KMS-11 (cell line): ENCODE results near the gene MCC.

ENCODE experiments used
- H2AFZ ChIP-seq: fragments of 200-600 bp; sonication (generic); 2 replicates; pipeline ENCODE4 v1.6.1; 2016; ENCODE audit warnings: antibody characterized with exemption, mixed run types, low read depth
- H3K27ac ChIP-seq: fragments of 200-600 bp; sonication (generic); 2 replicates; pipeline ENCODE4 v1.6.1; 2016; ENCODE audit warnings: mild to moderate bottlenecking, mixed run types
- H3K27me3 ChIP-seq: fragments of 200-600 bp; sonication (generic); 2 replicates; pipeline ENCODE4 v1.6.1; 2017; ENCODE audit warnings: mild to moderate bottlenecking, low read depth, mixed run types, moderate library complexity; ENCODE audit not compliant: insufficient read depth
- H3K36me3 ChIP-seq: fragments of 200-600 bp; sonication (generic); 2 replicates; pipeline ENCODE4 v1.6.1; 2017; ENCODE audit warnings: mild to moderate bottlenecking, mixed run types; ENCODE audit not compliant: insufficient read depth
- H3K4me1 ChIP-seq: fragments of 200-600 bp; sonication (generic); 2 replicates; pipeline ENCODE4 v1.6.1; 2016; ENCODE audit warnings: mild to moderate bottlenecking, low read depth, mixed run types; ENCODE audit not compliant: poor library complexity, severe bottlenecking
- H3K4me2 ChIP-seq: fragments of 200-600 bp; sonication (generic); 2 replicates; pipeline ENCODE4 v1.7.0; 2016; ENCODE audit warnings: mild to moderate bottlenecking, mixed run types
- H3K4me3 ChIP-seq: fragments of 200-600 bp; sonication (generic); IDR thresholded peaks from 2 replicates; pipeline ENCODE4 v1.6.1; 2017; ENCODE audit warnings: low read depth, low read length, mixed read lengths; ENCODE audit not compliant: insufficient read depth
- H3K79me2 ChIP-seq: fragments of 200-600 bp; sonication (generic); 2 replicates; pipeline ENCODE4 v1.6.1; 2016; ENCODE audit warnings: low read depth, mixed run types; ENCODE audit not compliant: insufficient read depth
- H3K9ac ChIP-seq: fragments of 200-600 bp; sonication (generic); 2 replicates; pipeline ENCODE4 v1.6.1; 2016; ENCODE audit warnings: mild to moderate bottlenecking, mixed run types
- H4K20me1 ChIP-seq: fragments of 200-600 bp; sonication (generic); 2 replicates; pipeline ENCODE4 v1.6.1; 2016; ENCODE audit warnings: mild to moderate bottlenecking, mixed run types; ENCODE audit not compliant: insufficient read depth
- CTCF ChIP-seq: fragments of 200-600 bp; sonication (generic); conservative IDR thresholded peaks from 2 replicates; pipeline ENCODE4 v1.6.1; 2017; ENCODE audit warnings: low read depth, mild to moderate bottlenecking, antibody characterized with exemption, low read length, moderate library complexity, mixed read lengths

The MCC gene

DNA sequence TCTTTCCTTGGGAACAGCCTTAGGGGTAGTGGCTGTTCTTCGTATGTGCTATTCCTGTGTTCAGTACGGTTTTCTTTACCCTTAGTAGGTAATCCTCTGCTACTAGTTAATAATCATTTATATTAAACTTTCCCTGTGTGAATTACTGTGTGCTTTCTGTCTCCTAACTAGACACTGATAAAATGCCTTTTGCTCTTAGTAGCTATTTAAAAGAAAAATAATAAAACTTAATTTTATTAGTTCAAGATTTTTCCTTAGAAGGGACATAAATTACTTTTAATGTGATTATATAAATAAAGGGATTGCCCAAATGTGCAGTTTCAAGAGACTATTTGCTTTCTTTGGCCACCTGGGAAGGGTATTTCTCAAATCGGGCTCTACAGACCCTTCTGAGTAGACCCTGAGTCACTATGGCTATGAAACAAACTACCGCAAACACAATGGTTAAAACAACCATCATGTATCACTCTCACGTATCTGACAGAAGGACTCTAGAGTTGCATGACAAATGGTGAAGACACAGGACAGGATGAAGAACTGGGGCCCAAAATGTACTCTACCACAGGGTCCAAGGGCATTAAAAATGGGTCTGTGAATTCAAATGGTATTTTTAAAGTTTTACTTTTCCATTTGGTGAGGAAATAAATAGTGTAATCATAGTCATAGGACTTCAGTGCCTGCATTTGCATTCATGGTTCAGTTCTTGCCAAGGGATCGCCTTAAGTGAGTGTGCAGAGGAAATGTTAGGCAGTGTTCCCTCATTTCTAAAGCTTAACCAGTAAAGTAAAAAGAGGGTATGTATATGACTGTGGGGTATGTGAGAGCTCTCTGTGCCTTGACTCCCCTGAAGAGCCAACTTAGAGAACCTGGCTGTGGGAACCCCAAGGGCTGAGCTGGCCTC is 150.5 kb downstream of the MCC start:
- H3K27me3 ChIP-seq, result no peaks in the 10 kb centered on the region
- no peak overlapping the region for H3K4me2 ChIP-seq
- no peaks in the 10 kb centered on the region for H3K36me3 ChIP-seq
- H2AFZ ChIP-seq, result no peak overlapping the region
- no peak overlapping the region for H3K9ac ChIP-seq
- H3K4me3 ChIP-seq, result no peak overlapping the region
- no peaks in the 10 kb centered on the region for H3K79me2 ChIP-seq
- H4K20me1 ChIP-seq, result no peaks in the 10 kb centered on the region
- H3K4me1 ChIP-seq, result no peaks in the 10 kb centered on the region
- no peak overlapping the region for H3K27ac ChIP-seq
- no peak for TF ChIP-seq CTCF

GRCh38 chr5:113336975-113337374 is 151.3 kb downstream of the MCC start:
- no peak for TF ChIP-seq CTCF
- no peaks in the 10 kb centered on the region for H4K20me1 ChIP-seq
- no peaks in the 10 kb centered on the region for H3K4me1 ChIP-seq
- no peak overlapping the region for H2AFZ ChIP-seq
- no peak overlapping the region for H3K4me2 ChIP-seq
- H3K4me3 ChIP-seq, result no peak overlapping the region
- H3K27me3 ChIP-seq, result no peaks in the 10 kb centered on the region
- H3K36me3 ChIP-seq, result no peaks in the 10 kb centered on the region
- H3K9ac ChIP-seq, result no peak overlapping the region
- no peaks in the 10 kb centered on the region for H3K79me2 ChIP-seq
- H3K27ac ChIP-seq, result no peak overlapping the region

DNA sequence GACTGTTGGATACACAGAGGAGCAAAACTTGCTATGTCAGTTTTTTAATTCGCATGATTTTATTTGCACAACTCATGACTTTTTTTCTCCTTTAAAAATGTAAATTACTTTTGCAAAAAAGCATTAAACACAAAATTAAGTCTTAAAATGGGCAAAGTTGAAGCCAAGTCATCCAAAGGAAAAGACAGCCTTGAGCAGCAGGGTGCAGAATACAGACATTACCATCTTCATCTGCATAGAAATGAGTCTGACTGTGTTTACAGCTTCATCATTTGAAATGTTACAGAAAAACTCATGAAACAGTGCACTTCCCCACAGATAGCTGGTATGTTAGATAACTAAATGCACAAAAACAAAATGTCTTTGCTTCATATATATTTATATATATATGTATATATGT is 154.8 kb downstream of the MCC start:
- H3K4me2 ChIP-seq, result no peak overlapping the region
- no peak overlapping the region for H3K9ac ChIP-seq
- no peaks in the 10 kb centered on the region for H3K27me3 ChIP-seq
- no peak for TF ChIP-seq CTCF
- H3K4me1 ChIP-seq, result peaks cover 3% of the 10 kb centered on the region
- H3K27ac ChIP-seq, result no peak overlapping the region
- no peaks in the 10 kb centered on the region for H3K79me2 ChIP-seq
- no peaks in the 10 kb centered on the region for H4K20me1 ChIP-seq
- H3K36me3 ChIP-seq, result no peaks in the 10 kb centered on the region
- H3K4me3 ChIP-seq, result no peak overlapping the region
- no peak overlapping the region for H2AFZ ChIP-seq

GRCh38 chr5:113331209-113331551 is 157.1 kb downstream of the MCC start:
- Histone ChIP-seq H3K4me1 (peaks cover 3% of the 10 kb centered on the region), H3K79me2 (no peaks in the 10 kb centered on the region), H3K27me3 (no peaks in the 10 kb centered on the region), H3K36me3 (no peaks in the 10 kb centered on the region), H3K9ac (no peak overlapping the region), H3K27ac (no peak overlapping the region), H4K20me1 (no peaks in the 10 kb centered on the region), H3K4me2 (no peak overlapping the region), H3K4me3 (no peak overlapping the region), H2AFZ (no peak overlapping the region)
- TF ChIP-seq CTCF, result no peak
